Measurements from ENCODE around the gene ASB13. TPM values are rescaled to one million over a fixed set of nuclear protein-coding genes. Genes with fewer than 3 reads are reported as not detected.

The ASB13 gene
- total and polyA plus RNA-seq, 10 of the 15 experiments (the other 5 are each of a cell fraction or from before 2014, with no cell fraction given) = 0.02 to 0.59 (median 0.10) TPM; not detected in 2

DNA sequence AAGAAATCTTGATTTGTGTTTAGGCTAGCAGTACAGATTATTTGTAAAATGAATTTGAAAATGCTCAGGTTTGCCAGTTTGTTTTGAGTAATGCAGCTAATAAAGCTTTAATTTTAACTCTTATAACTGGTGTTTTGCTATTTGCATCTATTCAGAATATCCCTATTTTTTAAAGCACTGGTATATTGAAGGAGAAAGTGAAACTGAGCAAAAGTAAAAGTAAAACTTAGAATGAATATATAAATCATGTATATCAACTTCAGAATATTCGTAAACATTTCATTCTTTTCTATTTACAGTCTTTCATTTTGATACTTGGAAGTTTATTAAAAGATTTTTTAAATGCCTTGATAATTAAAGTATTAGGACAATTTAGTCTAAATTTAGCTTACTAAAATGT is 44.5 kb upstream of the ASB13 start:
- H2AFZ ChIP-seq (ENCODE audit: control insufficient read depth, low read depth, low read length) = no peak overlapping the region; the same call in 1 of the 2 replicates
- no peaks in the 10 kb centered on the region for H4K20me1 ChIP-seq (ENCODE audit: control insufficient read depth, insufficient read depth)
- no TSS peak for BruUV-seq (replicated peaks)
- in situ Hi-C loops (cut with MboI) = no loop called here
- H3K36me3 ChIP-seq (ENCODE audit: control insufficient read depth in 2 of 2, insufficient read depth in 2 of 2, low read length in 1 of 2) = no peaks in the 10 kb centered on the region; a peak in 1 of 4 replicates
- FAIRE-seq (no peak), DNase-seq (ENCODE audit: low read depth, low spot score) (no peak), ATAC-seq (peak; percentile 63)
- peak overlapping the region; percentile 75 for H3K4me2 ChIP-seq (ENCODE audit: control insufficient read depth, insufficient read depth)
- CTCF ChIA-PET = interaction anchor here (0.9 to 2.1 kb wide), 8 partner anchors 10 to 88 kb away, joined by 3 to 10 read pairs (median 6); no protein-coding TSS in a partner anchor
- H3K9ac ChIP-seq (ENCODE audit: control insufficient read depth, insufficient read depth, low read length) = no peak overlapping the region
- H3K4me3 ChIP-seq = peak overlapping the region; percentile 31; the same call in 1 of the 2 replicates
- no peaks in the 10 kb centered on the region; the same call in 1 of the 3 replicates for H3K9me3 ChIP-seq (replicated peaks; ENCODE audit: control insufficient read depth, insufficient read depth, low read length)
- peaks cover 4% of the 10 kb centered on the region; the same call in 1 of the 2 replicates for H3K4me1 ChIP-seq (ENCODE audit: control insufficient read depth, insufficient read depth, low read length)
- 0% methylated on average over 1 of the region's 1 CpG for WGBS (ENCODE audit: insufficient coverage, insufficient replicate concordance, low lambda C conversion rate, missing lambda C conversion rate)
- TF ChIP-seq ZBTB40 (IDR thresholded peaks at IDR 0.05; ENCODE audit: borderline replicate concordance) = peak; percentile 72; the same call in 1 of the 2 replicates
- TF ChIP-seq, protein P1, sequence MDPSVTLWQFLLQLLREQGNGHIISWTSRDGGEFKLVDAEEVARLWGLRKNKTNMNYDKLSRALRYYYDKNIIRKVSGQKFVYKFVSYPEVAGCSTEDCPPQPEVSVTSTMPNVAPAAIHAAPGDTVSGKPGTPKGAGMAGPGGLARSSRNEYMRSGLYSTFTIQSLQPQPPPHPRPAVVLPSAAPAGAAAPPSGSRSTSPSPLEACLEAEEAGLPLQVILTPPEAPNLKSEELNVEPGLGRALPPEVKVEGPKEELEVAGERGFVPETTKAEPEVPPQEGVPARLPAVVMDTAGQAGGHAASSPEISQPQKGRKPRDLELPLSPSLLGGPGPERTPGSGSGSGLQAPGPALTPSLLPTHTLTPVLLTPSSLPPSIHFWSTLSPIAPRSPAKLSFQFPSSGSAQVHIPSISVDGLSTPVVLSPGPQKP (IDR thresholded peaks at IDR 0.05; ENCODE audit: low read depth, low read length) = no peak
- RAD21 ChIA-PET (ENCODE audit: unreplicated experiment) = interaction anchor here (0.6 to 4.5 kb wide), 5 partner anchors 18 to 193 kb away, joined by 3 to 22 read pairs (median 5); partner anchors contain the start of genes ANKRD16, FBH1 and TASOR2
- intact Hi-C loops (cut with micrococcal nuclease; ENCODE audit: unreplicated experiment) = loop anchor here (2.0 kb wide), 2 partner anchors 18 to 26 kb away; partner anchors contain the start of gene TASOR2
- POLR2A ChIA-PET = interaction anchor here (0.7 to 2.2 kb wide), 5 partner anchors 17 to 265 kb away, joined by 3 to 9 read pairs (median 5); no protein-coding TSS in a partner anchor
- peaks cover 82% of the 10 kb centered on the region for H3K79me2 ChIP-seq (ENCODE audit: control insufficient read depth, insufficient read depth, low read length)
- no peaks in the 10 kb centered on the region for H3K27me3 ChIP-seq (replicated peaks in 1 of 2; ENCODE audit: control insufficient read depth in 2 of 2, insufficient read depth in 2 of 2, low read length in 1 of 2)
- SMC1A ChIA-PET (ENCODE audit: uncharacterized antibody, unreplicated experiment) = interaction anchor here (0.8 to 13.1 kb wide), 5 partner anchors 17 to 341 kb away, joined by 3 to 191 read pairs (median 4); no protein-coding TSS in a partner anchor
- peak overlapping the region; percentile 51; the same call in 1 of the 2 replicates for H3K27ac ChIP-seq (ENCODE audit: control insufficient read depth, insufficient read depth)
